ENCODE measurements around the gene MTHFD1L.

Gene MTHFD1L

GRCh38 chr6:150993253-150993652 lies 127.8 kb downstream of the MTHFD1L start:
- no peaks in the 10 kb centered on the region for H3K27me3 ChIP-seq (ENCODE audit: insufficient read depth, low read depth)
- H3K4me2 ChIP-seq, result no peak overlapping the region
- H3K4me3 ChIP-seq (IDR thresholded peaks at IDR 0.05; ENCODE audit: insufficient read depth, low read depth, low read length), result no peak overlapping the region
- H3K4me1 ChIP-seq (ENCODE audit: low read depth, poor library complexity, severe bottlenecking), result no peaks in the 10 kb centered on the region
- no peak overlapping the region for H2AFZ ChIP-seq (ENCODE audit: low read depth)
- H3K27ac ChIP-seq, result no peak overlapping the region
- H3K36me3 ChIP-seq (ENCODE audit: insufficient read depth), result peaks cover 3% of the 10 kb centered on the region; the same call in 1 of the 2 replicates
- no peaks in the 10 kb centered on the region for H4K20me1 ChIP-seq (ENCODE audit: insufficient read depth)
- no peaks in the 10 kb centered on the region for H3K79me2 ChIP-seq (ENCODE audit: insufficient read depth, low read depth)
- H3K9ac ChIP-seq, result no peak overlapping the region
- TF ChIP-seq, protein P1, sequence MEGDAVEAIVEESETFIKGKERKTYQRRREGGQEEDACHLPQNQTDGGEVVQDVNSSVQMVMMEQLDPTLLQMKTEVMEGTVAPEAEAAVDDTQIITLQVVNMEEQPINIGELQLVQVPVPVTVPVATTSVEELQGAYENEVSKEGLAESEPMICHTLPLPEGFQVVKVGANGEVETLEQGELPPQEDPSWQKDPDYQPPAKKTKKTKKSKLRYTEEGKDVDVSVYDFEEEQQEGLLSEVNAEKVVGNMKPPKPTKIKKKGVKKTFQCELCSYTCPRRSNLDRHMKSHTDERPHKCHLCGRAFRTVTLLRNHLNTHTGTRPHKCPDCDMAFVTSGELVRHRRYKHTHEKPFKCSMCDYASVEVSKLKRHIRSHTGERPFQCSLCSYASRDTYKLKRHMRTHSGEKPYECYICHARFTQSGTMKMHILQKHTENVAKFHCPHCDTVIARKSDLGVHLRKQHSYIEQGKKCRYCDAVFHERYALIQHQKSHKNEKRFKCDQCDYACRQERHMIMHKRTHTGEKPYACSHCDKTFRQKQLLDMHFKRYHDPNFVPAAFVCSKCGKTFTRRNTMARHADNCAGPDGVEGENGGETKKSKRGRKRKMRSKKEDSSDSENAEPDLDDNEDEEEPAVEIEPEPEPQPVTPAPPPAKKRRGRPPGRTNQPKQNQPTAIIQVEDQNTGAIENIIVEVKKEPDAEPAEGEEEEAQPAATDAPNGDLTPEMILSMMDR (conservative IDR thresholded peaks at IDR 0.05; ENCODE audit: low read depth, low read length), result no peak

DNA sequence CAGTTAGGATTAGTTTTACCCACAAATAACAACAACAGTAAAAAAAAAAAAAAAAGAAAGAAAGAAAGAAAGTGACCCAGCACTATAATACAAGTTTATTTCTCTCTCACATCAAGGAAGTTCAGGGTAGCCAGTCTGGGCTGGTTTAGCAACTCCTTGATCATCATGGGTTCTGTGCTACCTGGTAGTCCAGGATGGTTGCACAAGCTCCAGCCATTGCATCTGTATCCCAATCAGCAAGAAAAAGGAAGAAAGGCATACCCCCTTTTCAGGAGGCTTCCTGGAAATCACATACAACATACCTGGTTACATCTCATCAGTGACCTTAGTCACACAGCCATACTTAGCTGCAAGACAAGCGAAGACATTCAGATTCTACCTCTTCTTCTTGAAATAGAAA lies 128.5 kb downstream of the MTHFD1L start:
- TF ChIP-seq, protein P1 (conservative IDR thresholded peaks at IDR 0.05; ENCODE audit: low read depth, low read length), result no peak
- H3K4me1 ChIP-seq (ENCODE audit: low read depth, poor library complexity, severe bottlenecking), result no peaks in the 10 kb centered on the region
- no peak overlapping the region for H3K9ac ChIP-seq
- H3K4me3 ChIP-seq (IDR thresholded peaks at IDR 0.05; ENCODE audit: insufficient read depth, low read depth, low read length), result no peak overlapping the region
- no peak overlapping the region for H3K27ac ChIP-seq
- peaks cover 3% of the 10 kb centered on the region; the same call in 1 of the 2 replicates for H3K36me3 ChIP-seq (ENCODE audit: insufficient read depth)
- no peak overlapping the region for H3K4me2 ChIP-seq
- no peaks in the 10 kb centered on the region for H3K27me3 ChIP-seq (ENCODE audit: insufficient read depth, low read depth)
- H4K20me1 ChIP-seq (ENCODE audit: insufficient read depth), result no peaks in the 10 kb centered on the region
- no peak overlapping the region for H2AFZ ChIP-seq (ENCODE audit: low read depth)
- H3K79me2 ChIP-seq (ENCODE audit: insufficient read depth, low read depth), result no peaks in the 10 kb centered on the region

- H3K4me3 ChIP-seq (IDR thresholded peaks at IDR 0.05; ENCODE audit: insufficient read depth, low read depth, low read length), result no peak overlapping the region
- no peaks in the 10 kb centered on the region for H4K20me1 ChIP-seq (ENCODE audit: insufficient read depth)
- no peak overlapping the region for H2AFZ ChIP-seq (ENCODE audit: low read depth)
- H3K9ac ChIP-seq, result no peak overlapping the region
- no peaks in the 10 kb centered on the region for H3K4me1 ChIP-seq (ENCODE audit: low read depth, poor library complexity, severe bottlenecking)
- H3K4me2 ChIP-seq, result no peak overlapping the region
- no peaks in the 10 kb centered on the region; the same call in 1 of the 2 replicates for H3K36me3 ChIP-seq (ENCODE audit: insufficient read depth)
- H3K27me3 ChIP-seq (ENCODE audit: insufficient read depth, low read depth), result no peaks in the 10 kb centered on the region
- TF ChIP-seq, protein P1 (conservative IDR thresholded peaks at IDR 0.05; ENCODE audit: low read depth, low read length), result no peak
- H3K79me2 ChIP-seq (ENCODE audit: insufficient read depth, low read depth), result no peaks in the 10 kb centered on the region
- no peak overlapping the region for H3K27ac ChIP-seq
Observed at GRCh38 chr6:150996968-150997367, 131.5 kb downstream of the MTHFD1L start.

DNA sequence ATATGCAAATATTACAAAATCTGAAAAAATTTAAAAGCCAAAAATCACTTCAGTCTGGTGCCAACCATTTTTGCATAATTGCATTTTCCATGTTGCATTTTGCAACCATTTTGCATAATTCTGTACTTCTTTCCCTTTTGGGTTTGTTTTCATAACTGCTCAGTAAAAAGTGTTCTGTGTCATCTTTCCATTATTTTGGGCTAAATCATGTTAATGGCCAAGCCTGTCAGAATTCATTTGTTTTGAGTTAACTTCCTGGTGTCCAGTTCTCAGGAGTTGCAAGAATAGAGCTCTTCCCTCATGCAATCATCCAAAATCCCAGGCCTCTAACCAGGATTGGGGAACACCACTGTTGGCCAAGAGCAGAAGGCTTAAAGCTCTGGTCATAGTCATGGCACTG lies 133.6 kb downstream of the MTHFD1L start:
- H3K4me2 ChIP-seq, result no peak overlapping the region
- no peaks in the 10 kb centered on the region for H4K20me1 ChIP-seq (ENCODE audit: insufficient read depth)
- H3K4me1 ChIP-seq (ENCODE audit: low read depth, poor library complexity, severe bottlenecking), result no peaks in the 10 kb centered on the region
- TF ChIP-seq, protein P1 (conservative IDR thresholded peaks at IDR 0.05; ENCODE audit: low read depth, low read length), result no peak
- H3K9ac ChIP-seq, result no peak overlapping the region
- H3K36me3 ChIP-seq (ENCODE audit: insufficient read depth), result no peaks in the 10 kb centered on the region; the same call in 1 of the 2 replicates
- no peak overlapping the region for H3K4me3 ChIP-seq (IDR thresholded peaks at IDR 0.05; ENCODE audit: insufficient read depth, low read depth, low read length)
- no peaks in the 10 kb centered on the region for H3K27me3 ChIP-seq (ENCODE audit: insufficient read depth, low read depth)
- no peak overlapping the region for H3K27ac ChIP-seq
- H3K79me2 ChIP-seq (ENCODE audit: insufficient read depth, low read depth), result no peaks in the 10 kb centered on the region
- H2AFZ ChIP-seq (ENCODE audit: low read depth), result no peak overlapping the region

Measured in KMS-11 (cell line).